Endothelial cell of umbilical vein (primary cell): ENCODE measurements around the gene PABPC1L. TPM values are rescaled to one million over a fixed set of nuclear protein-coding genes. Genes with fewer than 3 reads are reported as not detected.
"Not testable (repeated sequence)": the region's sequence is repeated elsewhere in the genome, so short reads cannot be mapped to it uniquely, and the experiment has no call there.

Source experiments
- BruUV-seq: library from RNA; stranded (reverse); fragments of 400-500 nt; replicated peaks from 2 replicates; lab custom pipeline; 2021; lab: Mats Ljungman, UMichigan
- CTCF ChIA-PET: fragments of 300-600, 350-600 bp; sonication (Branson Sonifier 250); formaldehyde crosslinking; loops from one replicate; lab custom pipeline; 2021; ENCODE audit warnings: antibody characterized with exemption, inconsistent platforms; lab: Charles Lee
- POLR2A ChIA-PET: fragments of 300-600, 350-600 bp; sonication (Branson Sonifier 250); formaldehyde crosslinking; loops from one replicate; lab custom pipeline; 2021; ENCODE audit warnings: antibody characterized with exemption, inconsistent platforms; lab: Charles Lee
- DNase-seq: peaks from one replicate; pipeline ENCODE4 v3.0.0-alpha.2; 2011; ENCODE audit warnings: low read depth, low spot score
- FAIRE-seq: peaks from 2 replicates; lab custom pipeline; 2011; peaks lifted over from hg19 to GRCh38; lab: Jason Lieb, UNC
- H2AFZ ChIP-seq: 2 replicates; pipeline ENCODE4 v1.6.0; 2012; ENCODE audit warnings: low read depth, low read length, control low read depth, inconsistent platforms
- H3K27ac ChIP-seq: 2 replicates; pipeline ENCODE4 v1.5.1; 2011; ENCODE audit warnings: low read depth, mild to moderate bottlenecking, control low read depth, low read length, moderate library complexity; ENCODE audit not compliant: insufficient read depth
- H3K27me3 ChIP-seq, 2 experiments: 2 replicates each; pipeline versions ENCODE4 v1.6.0 to v1.6.1; 2011; ENCODE audit warnings: low read length in 2 of 2, mixed read lengths in 1 of 2; ENCODE audit not compliant: control insufficient read depth in 2 of 2, insufficient read depth in 2 of 2
- H3K36me3 ChIP-seq, 2 experiments: 2 replicates in 1 of 2; 3 replicates in 1 of 2; pipeline ENCODE4 v1.5.1; 2011; ENCODE audit warnings: low read length in 2 of 2, mild to moderate bottlenecking in 1 of 2, moderate library complexity in 1 of 2; ENCODE audit not compliant: control insufficient read depth in 2 of 2, insufficient read depth in 2 of 2; ENCODE audit errors: extremely low read depth in 1 of 2
- H3K4me1 ChIP-seq: 3 replicates; pipeline ENCODE4 v1.5.1; 2011; ENCODE audit warnings: mild to moderate bottlenecking, low read length; ENCODE audit not compliant: control insufficient read depth, insufficient read depth; ENCODE audit errors: extremely low read depth
- H3K4me2 ChIP-seq: 2 replicates; pipeline ENCODE4 v1.6.1; 2011; ENCODE audit warnings: low read length, control low read depth, mixed read lengths; ENCODE audit not compliant: insufficient read depth
- H3K4me3 ChIP-seq, 3 experiments: fragments of 200-600 bp in 1 of 3; sonication (generic), shearing (Covaris generic) in 1 of 3; replicated peaks in 1 of 3; 2 replicates each; pipeline ENCODE4 v1.5.1; 2011 to 2016; ENCODE audit warnings: control low read depth in 3 of 3, low read length in 3 of 3, mild to moderate bottlenecking in 2 of 3, inconsistent platforms in 1 of 3, low read depth in 1 of 3, moderate library complexity in 1 of 3; ENCODE audit not compliant: insufficient read depth in 1 of 3
- H3K79me2 ChIP-seq: 2 replicates; pipeline ENCODE4 v1.6.0; 2012; ENCODE audit warnings: low read length, inconsistent platforms; ENCODE audit not compliant: control insufficient read depth, insufficient read depth
- H3K9ac ChIP-seq: replicated peaks from 2 replicates; pipeline ENCODE3; 2011; ENCODE audit warnings: low read length, control low read depth; ENCODE audit not compliant: insufficient read depth; ENCODE audit errors: extremely low read depth
- H3K9me1 ChIP-seq: replicated peaks from 3 replicates; pipeline ENCODE4 v1.6.0; 2011; ENCODE audit warnings: mild to moderate bottlenecking, low read length; ENCODE audit not compliant: control insufficient read depth, insufficient read depth; ENCODE audit errors: extremely low read depth
- H3K9me3 ChIP-seq: replicated peaks from 2 replicates; pipeline ENCODE4 v1.5.1; 2012; ENCODE audit warnings: low read length, inconsistent platforms; ENCODE audit not compliant: control insufficient read depth, insufficient read depth
- H4K20me1 ChIP-seq: replicated peaks from 2 replicates; pipeline ENCODE3; 2011; ENCODE audit warnings: mild to moderate bottlenecking, low read length; ENCODE audit not compliant: control insufficient read depth, insufficient read depth; ENCODE audit errors: extremely low read depth
- CTCF ChIP-seq, 2 donors: IDR thresholded peaks; 1 replicate in 1 of 2; 2 replicates in 1 of 2; pipeline ENCODE4 v1.5.1; 2011; ENCODE audit warnings: low read length in 2 of 2, mild to moderate bottlenecking in 2 of 2, moderate library complexity in 2 of 2, control low read depth in 1 of 2, inconsistent platforms in 1 of 2, low read depth in 1 of 2; ENCODE audit not compliant: insufficient read depth in 1 of 2; ENCODE audit errors: extremely low read depth in 1 of 2
- EZH2 ChIP-seq: IDR thresholded peaks from 2 replicates; pipeline ENCODE4 v1.6.1; 2012; ENCODE audit warnings: borderline replicate concordance, low read depth, mild to moderate bottlenecking, moderate library complexity, low read length, inconsistent platforms; ENCODE audit not compliant: severe bottlenecking
- FOS ChIP-seq: IDR thresholded peaks from 2 replicates; pipeline ENCODE4 v1.6.1; 2011; ENCODE audit warnings: mild to moderate bottlenecking, low read length, moderate library complexity, borderline replicate concordance; ENCODE audit not compliant: insufficient read depth
- GATA2 ChIP-seq: IDR thresholded peaks from 2 replicates; pipeline ENCODE4 v1.7.0; 2011; ENCODE audit warnings: low read depth, mild to moderate bottlenecking, moderate library complexity, mixed read lengths, low read length; ENCODE audit not compliant: insufficient read length, insufficient read depth
- JUN ChIP-seq: IDR thresholded peaks from 2 replicates; pipeline ENCODE4 v1.6.1; 2011; ENCODE audit warnings: borderline replicate concordance, low read depth; ENCODE audit not compliant: insufficient read length, insufficient read depth
- MYC ChIP-seq: IDR thresholded peaks from one replicate; pipeline ENCODE4 v1.6.1; 2011; ENCODE audit warnings: mild to moderate bottlenecking, low read depth, low read length
- POLR2A ChIP-seq: IDR thresholded peaks from 2 replicates; pipeline ENCODE4 v1.6.1; 2012; ENCODE audit warnings: low read depth, mild to moderate bottlenecking, control low read depth, low read length
- POLR2AphosphoS5 ChIP-seq: IDR thresholded peaks from 2 replicates; pipeline ENCODE4 v1.6.1; 2012; ENCODE audit warnings: low read depth, mild to moderate bottlenecking, control low read depth, low read length, moderate library complexity; ENCODE audit not compliant: insufficient read depth
- dilution Hi-C: fragments of 300-500 bp; cut with MboI; formaldehyde crosslinking; loops from one replicate; pipeline ENCODE4 v1.15.0; 2019; ENCODE audit warnings: low sequenced_read_pairs; ENCODE audit not compliant: extremely low pct_ligation_motif_present
- intact Hi-C: fragments of 100-400 bp; cut with micrococcal nuclease; formaldehyde crosslinking; loops from one replicate; pipeline ENCODE4 v1.10.0; 2022
- polyA plus RNA-seq, 4 experiments: library from polyadenylated mRNA; depleted of rRNA in 3 of 4; stranded (reverse) in 3 of 4; unstranded in 1 of 4; fragments of >200 nt; gene quantifications; 2 replicates each; pipeline versions ENCODE4 v1.2.1 to v1.2.3, GENCODE V29; 2011 to 2012; ENCODE audit warnings: missing spikeins in 1 of 4
- total RNA-seq: library from RNA; stranded (reverse); gene quantifications from 2 replicates; pipeline ENCODE4 v1.2.3, GENCODE V29; 2021
- TF ChIP-seq, protein P1 (sequence below): IDR thresholded peaks from 2 replicates; pipeline ENCODE4 v1.6.1; 2011; ENCODE audit not compliant: insufficient read depth, insufficient read length

The PABPC1L gene
- total and polyA plus RNA-seq, 2 donors (not counting 3 experiments of a cell fraction or from before 2014, with no cell fraction given) = 7.8 to 12.6 TPM

- Histone ChIP-seq H3K9me3 (no peaks in the 10 kb centered on the region), H3K36me3 (no peaks in the 10 kb centered on the region), H2AFZ (no peak overlapping the region), H3K4me3 (no peak overlapping the region), H3K4me2 (no peak overlapping the region), H4K20me1 (no peaks in the 10 kb centered on the region), H3K4me1 (no peaks in the 10 kb centered on the region), H3K9ac (no peak overlapping the region), H3K9me1 (no peaks in the 10 kb centered on the region), H3K79me2 (no peaks in the 10 kb centered on the region), H3K27me3 (peaks cover 8 to 14% of the 10 kb centered on the region in 2 experiments), H3K27ac (no peak overlapping the region)
- ChIA-PET POLR2A (no interaction called here), CTCF (interaction anchor here (0.7 to 5.5 kb wide), 3 partner anchors 122 to 185 kb away, joined by 3 to 106 read pairs (median 3); partner anchors contain the start of gene KCNK15)
- intact Hi-C loops (loop anchor here (5.0 kb wide), 1 partner anchor 487 kb away; no protein-coding TSS in a partner anchor), dilution Hi-C loops (no loop called here)
- no peak for FAIRE-seq
- no TSS peak for BruUV-seq
- no peak for TF ChIP-seq FOS
- no peak for TF ChIP-seq GATA2
- no peak for TF ChIP-seq POLR2AphosphoS5
- no peak for TF ChIP-seq CTCF (IDR thresholded peaks at IDR 0.05; ENCODE audit: extremely low read depth in 1 of 2, insufficient read depth in 1 of 2, low read depth in 1 of 2, low read length in 2 of 2)
- TF ChIP-seq POLR2A = no peak
- TF ChIP-seq MYC = no peak
- TF ChIP-seq JUN = no peak
- TF ChIP-seq, protein P1, sequence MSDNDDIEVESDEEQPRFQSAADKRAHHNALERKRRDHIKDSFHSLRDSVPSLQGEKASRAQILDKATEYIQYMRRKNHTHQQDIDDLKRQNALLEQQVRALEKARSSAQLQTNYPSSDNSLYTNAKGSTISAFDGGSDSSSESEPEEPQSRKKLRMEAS = no peak
- TF ChIP-seq EZH2 = no peak
- DNase-seq = no peak
Observed at GRCh38 chr20:44869471-44869870, 40.4 kb upstream of the PABPC1L start.

DNA sequence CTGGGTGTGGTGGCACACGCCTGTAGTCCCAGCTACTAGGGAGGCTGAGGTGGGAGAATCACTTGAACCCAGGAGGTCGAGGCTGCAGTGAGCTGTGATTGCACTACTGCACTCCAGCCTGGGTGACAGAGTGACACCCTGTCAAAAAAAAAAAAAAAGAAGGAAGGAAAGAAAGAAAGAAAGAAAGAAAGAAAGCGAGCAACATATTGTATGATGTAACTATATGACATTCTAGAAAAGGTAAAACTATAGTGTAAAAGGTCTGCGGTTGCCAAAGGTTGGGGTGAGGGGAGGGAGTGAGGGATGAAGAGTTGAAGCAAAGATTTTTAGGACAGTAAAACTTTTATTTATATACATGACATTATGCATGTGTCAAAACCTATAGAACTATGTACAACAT lies 27.5 kb upstream of the PABPC1L start:
- H3K27ac ChIP-seq, H3K4me2 ChIP-seq, FAIRE-seq, H4K20me1 ChIP-seq, H3K4me3 ChIP-seq, H3K9me1 ChIP-seq, H3K36me3 ChIP-seq, H3K9me3 ChIP-seq, H3K27me3 ChIP-seq, DNase-seq, H2AFZ ChIP-seq, H3K9ac ChIP-seq, POLR2A ChIA-PET, dilution Hi-C loops, BruUV-seq: not testable (repeated sequence)
- peaks cover 20% of the 10 kb centered on the region for H3K79me2 ChIP-seq
- CTCF ChIA-PET = interaction anchor here (0.7 kb wide), 1 partner anchor 201 kb away, joined by 4 read pairs; no protein-coding TSS in a partner anchor
- peaks cover 12% of the 10 kb centered on the region for H3K4me1 ChIP-seq
- intact Hi-C loops = loop anchor here (10.0 kb wide), 3 partner anchors 408 to 1812 kb away; partner anchors contain the start of gene TTPAL
